Mesothelial cell of epicardium (in vitro differentiated cells): ENCODE measurements around the gene AS3MT. TPM values are rescaled to one million over a fixed set of nuclear protein-coding genes. Genes with fewer than 3 reads are reported as not detected.
"Not testable (repeated sequence)": the region's sequence is repeated elsewhere in the genome, so short reads cannot be mapped to it uniquely, and the experiment has no call there.

Experiments used
- DNase-seq, 2 experiments: peaks; one replicate each; pipeline ENCODE4 v3.0.0; 2021; ENCODE audit warnings: low spot score in 2 of 2; ENCODE audit not compliant: unreplicated experiment in 2 of 2
- H3K27ac Mint-ChIP-seq: 2 replicates; pipeline ENCODE4 v1.8.0; 2021; ENCODE audit warnings: mixed read lengths
- H3K27me3 Mint-ChIP-seq: 2 replicates; pipeline ENCODE4 v1.8.0; 2021; ENCODE audit warnings: low read depth, mixed read lengths
- H3K36me3 Mint-ChIP-seq: 2 replicates; pipeline ENCODE4 v1.8.0; 2021; ENCODE audit warnings: mixed read lengths
- H3K4me1 Mint-ChIP-seq: 2 replicates; pipeline ENCODE4 v1.8.0; 2021; ENCODE audit warnings: mixed read lengths
- H3K4me3 Mint-ChIP-seq: 2 replicates; pipeline ENCODE4 v1.8.0; 2021; ENCODE audit warnings: mild to moderate bottlenecking, moderate library complexity, mixed read lengths
- H3K9me3 Mint-ChIP-seq: 2 replicates; pipeline ENCODE4 v1.8.0; 2021; ENCODE audit warnings: mixed read lengths
- CTCF ChIP-seq: fragments of 200-600 bp; sonication (generic); IDR thresholded peaks from one replicate; pipeline ENCODE4 v1.5.0; 2021; ENCODE audit warnings: antibody characterized with exemption; ENCODE audit not compliant: unreplicated experiment
- total RNA-seq: library from RNA; stranded (reverse); gene quantifications from 3 replicates; pipeline ENCODE4 v1.2.1, GENCODE V29; 2021

AS3MT gene
- 8.7 to 12.8 TPM (median 8.7 TPM) in 3 replicates for total RNA-seq

- H3K9me3 Mint-ChIP-seq: no peaks in the 10 kb centered on the region
- peak; percentile 49 to 75 for DNase-seq
Measured at GRCh38 chr10:102869258-102870198, at the start of gene AS3MT. TSS of gene AS3MT (plus strand) at chr10:102869470. CDS start at chr10:102869593, 123 bp downstream.

DNA sequence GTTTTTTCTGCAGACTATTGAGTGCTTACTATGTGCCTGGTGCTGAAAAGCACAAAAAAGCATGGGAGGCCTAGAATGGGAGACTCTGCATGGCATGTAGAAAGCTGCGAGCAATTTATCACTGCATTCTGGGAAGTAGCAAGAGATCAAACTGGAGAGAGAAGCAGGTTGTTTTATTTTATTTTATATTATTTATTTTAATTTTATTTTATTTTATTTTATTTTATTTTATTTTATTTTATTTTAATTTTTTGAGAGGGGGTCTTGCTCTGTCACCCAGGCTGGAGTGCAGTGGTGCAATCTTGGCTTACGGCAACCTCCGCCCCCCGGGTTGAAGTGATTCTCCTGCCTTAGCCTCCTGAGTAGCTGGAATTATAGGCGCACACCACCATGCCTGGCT is 49.3 kb upstream of the AS3MT start:
- H3K4me3 Mint-ChIP-seq, H3K27me3 Mint-ChIP-seq, DNase-seq, H3K9me3 Mint-ChIP-seq, H3K36me3 Mint-ChIP-seq: not testable (repeated sequence)
- Mint-ChIP-seq H3K4me1 (peaks cover 27% of the 10 kb centered on the region), H3K27ac (peak overlapping the region; percentile 95)

More at GRCh38 chr10:102869258-102870198, at the start of gene AS3MT:
- H3K4me1 Mint-ChIP-seq: peaks cover 20% of the 10 kb centered on the region
- H3K4me3 Mint-ChIP-seq: peak within 1 kb of the TSS; percentile 88
- peaks cover 7% of the 10 kb centered on the region for H3K36me3 Mint-ChIP-seq
- H3K27ac Mint-ChIP-seq: peak within 1 kb of the TSS; percentile 89
- no peak for TF ChIP-seq CTCF
- H3K27me3 Mint-ChIP-seq: no peaks in the 10 kb centered on the region

DNA sequence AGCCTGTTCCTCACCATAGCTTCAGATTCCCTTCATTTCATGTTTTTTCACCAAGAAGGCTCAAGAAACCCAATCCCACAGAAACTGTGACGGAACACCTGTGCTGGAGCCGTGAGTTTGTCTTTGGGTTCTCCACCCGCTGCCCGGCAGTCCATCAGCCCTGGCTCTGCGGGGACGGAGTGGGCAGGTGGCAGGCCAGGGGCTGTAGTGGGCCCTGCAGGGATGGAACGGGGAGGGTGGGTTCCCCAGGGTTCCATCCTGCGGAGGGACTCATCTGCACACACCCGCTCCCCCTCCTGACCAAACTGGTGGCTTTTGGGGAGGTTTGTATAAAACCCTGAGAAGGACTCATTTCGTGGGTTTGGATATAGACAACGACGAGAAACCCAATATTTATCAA is 47.0 kb upstream of the AS3MT start:
- Mint-ChIP-seq H3K4me3 (no peak overlapping the region), H3K27me3 (no peaks in the 10 kb centered on the region), H3K4me1 (peaks cover 14% of the 10 kb centered on the region), H3K27ac (no peak overlapping the region), H3K9me3 (peaks cover 10% of the 10 kb centered on the region), H3K36me3 (no peaks in the 10 kb centered on the region)
- DNase-seq: no peak
- TF ChIP-seq CTCF: no peak

DNA sequence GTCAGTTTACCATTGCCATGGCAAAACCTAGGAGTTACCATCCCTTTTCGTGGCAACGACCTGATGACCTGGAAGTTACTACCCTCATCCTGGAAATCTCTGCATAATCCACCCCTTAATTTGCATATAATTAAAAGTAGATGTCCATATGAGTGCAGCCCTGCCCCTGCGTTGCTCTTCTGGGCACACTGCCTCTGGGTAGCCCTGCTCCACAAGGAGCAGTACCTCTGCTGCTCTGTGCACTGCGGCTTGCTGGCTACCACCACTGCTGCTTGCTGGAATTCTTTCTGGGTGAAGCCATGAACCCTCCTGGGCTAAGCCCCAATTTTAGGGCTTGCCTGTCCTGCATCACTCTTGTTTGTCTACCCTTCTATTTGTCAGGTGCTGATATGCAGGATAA is 44.6 kb upstream of the AS3MT start:
- TF ChIP-seq CTCF: no peak
- Mint-ChIP-seq H3K27ac (no peak overlapping the region), H3K36me3 (no peaks in the 10 kb centered on the region), H3K9me3 (peaks cover 10% of the 10 kb centered on the region), H3K4me3 (no peak overlapping the region), H3K27me3 (no peaks in the 10 kb centered on the region), H3K4me1 (peaks cover 3% of the 10 kb centered on the region)
- DNase-seq: no peak

DNA sequence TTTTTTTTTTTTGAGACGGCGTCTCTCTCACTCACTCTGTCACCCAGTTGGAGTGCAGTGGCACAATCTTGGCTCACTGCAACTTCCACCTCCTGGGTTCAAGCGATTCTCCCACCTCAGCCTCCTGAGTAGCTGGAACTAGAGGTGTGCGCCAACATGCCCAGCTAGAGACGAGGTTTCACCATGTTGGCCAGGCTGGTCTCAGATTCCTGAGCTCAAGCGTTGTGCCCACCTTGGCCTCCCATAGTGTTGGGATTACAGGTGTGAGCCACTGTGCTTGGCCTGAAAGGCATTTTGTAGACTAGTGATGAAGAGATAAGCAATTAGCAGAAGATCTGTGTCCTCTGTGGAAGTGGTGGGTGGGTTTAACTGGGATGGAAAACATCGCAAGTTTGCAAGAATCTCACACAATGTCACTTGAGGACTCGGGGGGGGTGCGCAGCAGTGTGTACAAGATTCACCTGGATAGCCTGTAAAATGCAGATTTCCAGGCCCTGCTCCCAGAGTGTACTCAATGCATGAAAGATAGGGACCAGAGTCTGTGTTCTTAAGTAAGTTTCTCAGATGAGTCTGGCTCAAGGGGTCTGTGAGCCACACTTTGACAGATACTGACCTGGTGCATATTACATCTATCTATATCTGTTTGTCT is 43.0 kb upstream of the AS3MT start:
- TF ChIP-seq CTCF: no peak
- H3K36me3 Mint-ChIP-seq: no peaks in the 10 kb centered on the region
- H3K9me3 Mint-ChIP-seq: peaks cover 10% of the 10 kb centered on the region
- H3K27ac Mint-ChIP-seq: no peak overlapping the region
- no peaks in the 10 kb centered on the region for H3K27me3 Mint-ChIP-seq
- H3K4me1 Mint-ChIP-seq: no peaks in the 10 kb centered on the region
- H3K4me3 Mint-ChIP-seq: no peak overlapping the region
- no peak for DNase-seq

DNA sequence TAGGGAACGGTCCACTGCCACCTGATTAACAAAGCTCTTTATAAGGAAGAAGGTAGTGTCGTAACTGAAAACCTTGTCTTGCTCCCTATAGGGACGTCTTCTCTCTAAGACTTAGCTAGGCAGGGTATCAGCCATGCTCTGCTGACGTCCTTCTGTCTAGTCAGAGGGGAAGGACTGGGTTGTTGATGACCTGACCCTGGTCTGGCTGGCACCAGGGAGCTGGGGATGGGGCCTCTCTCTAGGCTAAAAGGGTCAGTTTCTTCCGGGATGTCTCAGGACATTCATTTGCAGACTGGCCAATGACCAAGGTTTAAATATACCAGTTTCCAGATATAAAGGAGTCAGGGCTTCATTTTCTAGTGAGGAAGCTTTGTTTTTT is 41.7 kb upstream of the AS3MT start:
- Mint-ChIP-seq H3K27ac (no peak overlapping the region), H3K4me1 (no peaks in the 10 kb centered on the region), H3K36me3 (no peaks in the 10 kb centered on the region), H3K27me3 (no peaks in the 10 kb centered on the region), H3K9me3 (peaks cover 10% of the 10 kb centered on the region), H3K4me3 (no peak overlapping the region)
- DNase-seq: no peak
- no peak for TF ChIP-seq CTCF
